IPS-11a (cell line): Measurements from ENCODE around the gene UBASH3B.
"Not testable (repeated sequence)": the region's sequence is repeated elsewhere in the genome, so short reads cannot be mapped to it uniquely, and the experiment has no call there.

ENCODE experiments used
- H3K4me3 ChIP-seq: one replicate; pipeline ENCODE4 v1.5.1; 2013; ENCODE audit warnings: low read depth, low read length, control low read depth

The UBASH3B gene

GRCh38 chr11:122730694-122731093, 75.2 kb downstream of the UBASH3B start:
- not testable (repeated sequence) for H3K4me3 ChIP-seq

DNA sequence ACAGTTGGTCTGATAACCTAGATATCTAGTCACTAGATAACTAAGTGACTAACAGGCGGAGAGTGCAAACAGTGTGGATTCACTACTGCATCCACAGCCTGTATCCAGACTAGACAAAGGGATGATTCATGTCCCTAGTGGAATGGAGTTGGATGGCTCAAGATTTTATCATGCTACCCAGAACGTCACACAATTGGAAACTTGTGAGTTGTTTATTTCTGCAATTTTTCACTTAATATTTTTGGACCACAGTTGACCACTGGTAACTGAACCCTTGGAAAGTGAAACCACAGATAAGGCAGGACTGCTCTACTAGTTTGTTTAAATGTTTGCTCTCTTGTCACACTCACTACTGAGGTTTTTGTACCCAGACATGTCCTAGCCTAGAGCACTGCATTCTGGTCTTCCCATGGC, 76.0 kb downstream of the UBASH3B start:
- H3K4me3 ChIP-seq, result no peak overlapping the region

GRCh38 chr11:122732342-122733315, 77.1 kb downstream of the UBASH3B start:
- H3K4me3 ChIP-seq, result no peak overlapping the region

- no peak overlapping the region for H3K4me3 ChIP-seq
Measured at GRCh38 chr11:122733318-122733717, 77.8 kb downstream of the UBASH3B start.

GRCh38 chr11:122734848-122735496, 79.5 kb downstream of the UBASH3B start:
- H3K4me3 ChIP-seq, result no peak overlapping the region

DNA sequence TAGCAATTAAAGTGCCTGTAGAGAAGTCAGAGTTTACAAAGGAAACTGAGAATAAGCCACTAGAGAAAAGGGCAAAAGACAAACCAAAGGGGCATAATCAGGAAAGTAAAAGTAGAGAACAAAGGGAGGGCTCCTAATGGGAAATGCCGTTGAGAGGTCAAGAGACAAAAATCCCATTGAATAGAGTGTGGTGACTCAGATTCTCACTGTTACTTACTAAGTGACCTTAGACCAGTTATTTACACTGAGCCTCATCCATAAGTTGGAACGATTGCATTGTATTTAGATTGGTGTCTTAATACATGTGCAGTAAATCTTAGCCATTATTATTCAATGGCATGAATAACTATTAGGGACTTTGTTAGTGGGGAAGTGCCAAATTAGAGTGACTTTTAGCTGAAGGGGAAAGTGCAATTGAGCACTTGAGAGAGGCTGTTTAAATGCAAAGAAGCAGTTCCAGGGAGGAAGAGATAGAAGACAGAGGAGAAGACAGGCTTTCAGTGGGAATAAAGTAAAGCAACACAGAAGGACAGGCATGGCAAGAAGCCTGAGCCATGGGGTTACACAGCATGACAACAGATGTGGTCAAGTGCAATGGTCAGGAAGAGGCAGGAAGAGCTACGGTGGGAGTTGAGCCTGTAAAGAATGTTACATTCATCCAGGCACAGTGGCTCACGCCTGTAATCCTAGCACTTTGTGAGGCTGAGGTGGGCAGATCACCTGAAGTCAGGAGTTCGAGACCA, 82.6 kb downstream of the UBASH3B start:
- H3K4me3 ChIP-seq, result no peak overlapping the region

DNA sequence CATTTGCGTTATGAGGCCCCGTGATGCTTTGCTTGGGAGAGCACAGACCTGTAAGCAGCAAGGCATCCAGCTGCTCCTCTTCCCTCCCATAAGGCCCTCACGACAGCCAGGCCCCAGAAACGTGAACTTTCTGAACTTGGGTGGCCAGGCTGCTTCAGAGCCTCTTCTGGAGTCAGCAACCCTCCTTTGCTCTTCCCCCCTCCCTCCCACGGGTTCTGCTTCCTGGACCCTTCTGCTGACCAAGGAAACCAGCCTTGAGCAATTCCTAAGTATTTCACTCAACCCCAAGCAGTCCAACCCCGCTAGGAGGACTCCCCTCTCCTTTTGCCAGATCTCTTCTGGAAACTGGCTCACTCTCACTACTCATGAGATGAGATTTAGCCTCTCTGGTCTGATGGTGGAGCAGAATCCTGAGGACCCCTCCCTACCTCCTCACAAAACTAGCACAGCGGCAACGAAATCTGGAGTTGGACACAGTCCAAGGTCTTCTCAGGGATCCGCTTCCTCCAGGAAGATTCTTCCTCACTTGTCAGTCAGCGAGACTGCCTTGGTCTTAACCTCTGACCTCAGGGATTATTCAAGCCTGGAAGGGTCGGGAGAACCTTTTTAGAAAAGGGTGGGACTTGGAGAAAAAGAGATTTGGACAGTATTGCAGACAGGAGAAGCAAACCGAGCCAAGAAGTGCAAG, 86.2 kb downstream of the UBASH3B start:
- H3K4me3 ChIP-seq, result no peak overlapping the region

- H3K4me3 ChIP-seq, result no peak overlapping the region
Measured at GRCh38 chr11:122742301-122743018, 86.9 kb downstream of the UBASH3B start.

GRCh38 chr11:122743097-122743741, 87.7 kb downstream of the UBASH3B start:
- H3K4me3 ChIP-seq, result no peak overlapping the region

GRCh38 chr11:122743949-122744348, 88.4 kb downstream of the UBASH3B start:
- H3K4me3 ChIP-seq, result no peak overlapping the region

- H3K4me3 ChIP-seq, result no peak overlapping the region
Measured at GRCh38 chr11:122744357-122744756, 88.8 kb downstream of the UBASH3B start.

DNA sequence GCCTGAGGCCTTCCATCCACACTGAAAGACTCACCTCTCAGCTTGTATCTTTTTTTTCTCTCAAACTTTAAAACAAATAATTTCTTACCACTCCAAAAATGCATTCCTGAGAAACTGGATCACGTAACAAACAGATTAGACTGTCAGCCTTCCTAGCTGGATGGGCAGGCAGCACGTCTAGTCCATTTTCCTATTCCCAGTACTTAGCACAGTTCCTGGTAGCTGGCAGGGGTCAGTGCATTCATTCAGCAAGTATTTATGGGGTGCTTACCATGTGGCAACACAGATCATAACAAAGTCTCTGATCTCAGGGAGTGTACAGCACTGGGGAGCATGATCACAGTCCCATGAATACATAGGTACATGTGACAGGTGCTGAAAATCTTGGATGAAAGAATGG, 89.6 kb downstream of the UBASH3B start:
- no peak overlapping the region for H3K4me3 ChIP-seq

GRCh38 chr11:122746050-122746478, 90.5 kb downstream of the UBASH3B start:
- H3K4me3 ChIP-seq, result no peak overlapping the region

DNA sequence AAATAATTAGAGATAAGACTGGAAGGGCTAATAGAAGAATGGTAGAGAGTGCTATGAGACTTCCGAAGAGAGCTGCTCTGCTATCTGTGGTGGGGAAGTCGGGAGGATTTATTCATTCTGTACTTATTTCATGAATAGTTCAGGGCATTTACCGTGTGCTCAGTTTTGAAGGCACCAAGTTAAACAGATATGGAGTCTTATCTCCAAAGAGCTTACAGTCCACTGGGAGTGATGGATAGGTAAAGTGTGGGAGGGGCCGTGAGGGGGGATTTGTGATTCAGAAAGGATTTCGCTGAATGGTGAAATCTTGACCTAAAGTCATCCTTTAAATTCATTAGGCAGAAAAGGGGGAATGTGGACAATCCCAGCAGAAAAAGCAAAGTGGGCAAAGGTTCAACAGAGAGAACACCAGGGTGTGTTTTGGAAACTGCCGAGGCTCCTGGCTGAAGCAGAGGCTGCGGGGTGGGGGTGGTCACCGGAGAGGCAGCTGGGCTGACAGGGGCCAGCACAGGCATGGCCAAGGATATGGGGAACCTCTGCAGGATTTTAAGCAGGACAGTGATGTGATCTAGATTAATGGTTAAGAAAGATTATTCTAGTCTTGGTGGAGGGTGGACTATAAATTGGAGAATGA, 91.2 kb downstream of the UBASH3B start:
- H3K4me3 ChIP-seq, result no peak overlapping the region

- H3K4me3 ChIP-seq, result no peak overlapping the region
Measured at GRCh38 chr11:122747351-122747781, 91.8 kb downstream of the UBASH3B start.

GRCh38 chr11:122749005-122749687, 93.6 kb downstream of the UBASH3B start:
- no peak overlapping the region for H3K4me3 ChIP-seq

DNA sequence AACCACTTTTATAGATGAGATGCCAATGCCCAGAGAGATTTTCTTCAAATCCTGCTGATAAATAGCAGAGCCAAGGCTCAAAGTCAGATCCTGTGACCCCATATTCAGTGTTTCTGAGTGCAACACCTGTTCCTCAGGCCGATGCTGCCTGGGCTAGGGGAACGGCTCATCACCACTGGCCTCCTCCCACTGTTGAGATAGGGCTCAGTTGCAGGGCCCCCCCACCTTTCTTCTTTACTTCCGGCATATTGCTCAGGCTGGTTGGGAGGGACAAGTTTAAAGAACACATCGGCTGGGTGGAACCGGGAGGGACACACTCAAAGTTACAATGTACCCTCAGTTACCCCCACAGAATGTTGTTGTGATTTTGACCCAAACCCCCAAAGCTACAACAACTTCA, 94.5 kb downstream of the UBASH3B start:
- no peak overlapping the region for H3K4me3 ChIP-seq

DNA sequence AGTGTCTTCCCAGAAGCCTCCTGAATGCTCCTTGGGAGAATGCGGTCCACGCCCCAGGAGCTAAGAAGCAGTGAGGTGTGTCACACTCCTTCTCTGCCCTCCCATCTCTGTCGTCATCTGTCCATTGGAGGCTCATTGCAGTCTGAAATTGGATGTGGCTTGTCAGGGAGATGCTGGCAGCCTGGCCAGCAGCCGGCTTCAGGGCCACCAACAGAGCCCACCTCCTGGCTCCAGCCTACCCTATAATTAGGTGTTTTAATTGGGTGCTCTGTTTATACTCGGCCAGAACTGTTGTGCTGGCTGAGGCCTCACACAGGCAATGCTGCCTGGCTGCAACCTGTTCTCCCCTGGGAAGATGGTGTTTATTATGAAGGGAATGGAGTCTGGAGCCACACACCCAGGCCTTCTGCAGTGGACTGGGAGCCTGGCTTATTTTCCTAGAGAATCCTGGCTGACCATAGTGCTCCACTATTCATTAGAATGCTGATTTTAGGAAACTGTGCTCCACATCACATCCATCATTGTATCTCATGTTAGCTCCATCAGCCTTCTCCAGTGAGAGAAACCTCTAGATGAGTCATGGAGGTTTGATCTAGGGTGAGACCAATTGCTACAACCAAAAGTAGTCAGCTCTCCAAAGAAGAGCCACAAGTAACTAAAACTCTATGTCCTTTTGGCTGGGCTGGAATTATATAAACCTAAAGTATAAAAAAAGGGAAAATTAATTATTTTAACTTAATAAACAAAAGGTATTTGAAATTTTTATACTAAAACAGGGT, 96.0 kb downstream of the UBASH3B start:
- no peak overlapping the region for H3K4me3 ChIP-seq
